ENCODE results near the gene LCN9. TPM values are rescaled to one million over a fixed set of nuclear protein-coding genes. Genes with fewer than 3 reads are reported as not detected.

The LCN9 gene
- total RNA-seq, 1 experiment from 2014 or later = not detected

GRCh38 chr9:135711391-135711790 lies 48.3 kb downstream of the LCN9 start:
- Histone ChIP-seq H3K9me3 (ENCODE audit: low read length) (no peaks in the 10 kb centered on the region), H2AFZ (ENCODE audit: low read length) (no peak overlapping the region), H3K27me3 (ENCODE audit: low read length) (peaks cover 5% of the 10 kb centered on the region; the same call in 1 of the 2 replicates), H3K4me2 (ENCODE audit: low read length) (no peak overlapping the region), H4K20me1 (ENCODE audit: low read length) (no peaks in the 10 kb centered on the region), H3K9me2 (replicated peaks; ENCODE audit: low read length) (no peaks in the 10 kb centered on the region), H3K36me3 (ENCODE audit: low read depth, low read length) (no peaks in the 10 kb centered on the region), H3K4me1 (ENCODE audit: insufficient read depth, low read length) (no peaks in the 10 kb centered on the region), H3F3A (ENCODE audit: low read length, unreplicated experiment) (no peaks in the 10 kb centered on the region), H3K9ac (ENCODE audit: low read length) (no peak overlapping the region), H3K27ac (ENCODE audit: low read length) (no peak overlapping the region), H3K79me2 (ENCODE audit: low read length) (no peaks in the 10 kb centered on the region), H3K4me3 (ENCODE audit: low read length) (no peak overlapping the region)
- no peak for DNase-seq
- intact Hi-C loops (cut with micrococcal nuclease) = no loop called here
- CTCF ChIA-PET = no interaction called here
- no peak for ATAC-seq
- POLR2A ChIA-PET (ENCODE audit: unreplicated experiment) = no interaction called here
- BruUV-seq (replicated peaks) = no TSS peak
- no peak for TF ChIP-seq EZH2 (IDR thresholded peaks at IDR 0.05; ENCODE audit: low read length, unreplicated experiment)
- no peak for TF ChIP-seq EZH2phosphoT487 (IDR thresholded peaks at IDR 0.05; ENCODE audit: borderline replicate concordance, low read length)
- TF ChIP-seq CTCF (conservative IDR thresholded peaks at IDR 0.05; ENCODE audit: low read depth, low read length) = no peak

GRCh38 chr9:135711881-135712280 lies 48.8 kb downstream of the LCN9 start:
- POLR2A ChIA-PET (ENCODE audit: unreplicated experiment) = no interaction called here
- no peaks in the 10 kb centered on the region for H4K20me1 ChIP-seq (ENCODE audit: low read length)
- CTCF ChIA-PET = no interaction called here
- no peaks in the 10 kb centered on the region for H3K36me3 ChIP-seq (ENCODE audit: low read depth, low read length)
- no TSS peak for BruUV-seq (replicated peaks)
- no peaks in the 10 kb centered on the region for H3K9me2 ChIP-seq (replicated peaks; ENCODE audit: low read length)
- H3K4me2 ChIP-seq (ENCODE audit: low read length) = no peak overlapping the region
- no peak overlapping the region for H3K9ac ChIP-seq (ENCODE audit: low read length)
- no peak overlapping the region for H3K27ac ChIP-seq (ENCODE audit: low read length)
- no peak overlapping the region for H2AFZ ChIP-seq (ENCODE audit: low read length)
- DNase-seq (no peak), ATAC-seq (no peak)
- H3K4me1 ChIP-seq (ENCODE audit: insufficient read depth, low read length) = no peaks in the 10 kb centered on the region
- H3K9me3 ChIP-seq (ENCODE audit: low read length) = no peaks in the 10 kb centered on the region
- no peaks in the 10 kb centered on the region for H3K79me2 ChIP-seq (ENCODE audit: low read length)
- intact Hi-C loops (cut with micrococcal nuclease) = no loop called here
- peaks cover 5% of the 10 kb centered on the region; the same call in 1 of the 2 replicates for H3K27me3 ChIP-seq (ENCODE audit: low read length)
- TF ChIP-seq EZH2 (IDR thresholded peaks at IDR 0.05; ENCODE audit: low read length, unreplicated experiment) = no peak
- TF ChIP-seq EZH2phosphoT487 (IDR thresholded peaks at IDR 0.05; ENCODE audit: borderline replicate concordance, low read length) = no peak
- TF ChIP-seq CTCF (conservative IDR thresholded peaks at IDR 0.05; ENCODE audit: low read depth, low read length) = no peak
- no peak overlapping the region for H3K4me3 ChIP-seq (ENCODE audit: low read length)
- H3F3A ChIP-seq (ENCODE audit: low read length, unreplicated experiment) = no peaks in the 10 kb centered on the region

GRCh38 chr9:135712613-135713295 lies 49.6 kb downstream of the LCN9 start:
- BruUV-seq (replicated peaks) = no TSS peak
- H3K36me3 ChIP-seq (ENCODE audit: low read depth, low read length) = no peaks in the 10 kb centered on the region
- no peak overlapping the region for H2AFZ ChIP-seq (ENCODE audit: low read length)
- H3K79me2 ChIP-seq (ENCODE audit: low read length) = no peaks in the 10 kb centered on the region
- TF ChIP-seq EZH2 (IDR thresholded peaks at IDR 0.05; ENCODE audit: low read length, unreplicated experiment) (no peak), CTCF (conservative IDR thresholded peaks at IDR 0.05; ENCODE audit: low read depth, low read length) (no peak), EZH2phosphoT487 (IDR thresholded peaks at IDR 0.05; ENCODE audit: borderline replicate concordance, low read length) (no peak)
- no peaks in the 10 kb centered on the region for H4K20me1 ChIP-seq (ENCODE audit: low read length)
- H3K9ac ChIP-seq (ENCODE audit: low read length) = no peak overlapping the region
- no peak overlapping the region for H3K4me2 ChIP-seq (ENCODE audit: low read length)
- no peaks in the 10 kb centered on the region for H3F3A ChIP-seq (ENCODE audit: low read length, unreplicated experiment)
- H3K9me2 ChIP-seq (replicated peaks; ENCODE audit: low read length) = no peaks in the 10 kb centered on the region
- no peaks in the 10 kb centered on the region for H3K9me3 ChIP-seq (ENCODE audit: low read length)
- H3K27me3 ChIP-seq (ENCODE audit: low read length) = peaks cover 5% of the 10 kb centered on the region; the same call in 1 of the 2 replicates
- ChIA-PET POLR2A (ENCODE audit: unreplicated experiment) (no interaction called here), CTCF (no interaction called here)
- intact Hi-C loops (cut with micrococcal nuclease) = no loop called here
- ATAC-seq (no peak), DNase-seq (no peak)
- H3K4me1 ChIP-seq (ENCODE audit: insufficient read depth, low read length) = no peaks in the 10 kb centered on the region
- H3K4me3 ChIP-seq (ENCODE audit: low read length) = no peak overlapping the region
- H3K27ac ChIP-seq (ENCODE audit: low read length) = no peak overlapping the region
